Sigmoid colon (tissue), 4 donors: ENCODE data around the gene PTPN1.

ENCODE experiments used
- CTCF ChIP-seq, 4 experiments: fragments of 450-650 bp in 3 of 4; fragments of 200-600 bp in 1 of 4; IDR thresholded peaks; one replicate each; pipeline ENCODE4 v1.5.1; 2016 to 2019; ENCODE audit warnings: antibody characterized with exemption in 4 of 4, mild to moderate bottlenecking in 3 of 4, moderate library complexity in 2 of 4
- POLR2A ChIP-seq, 2 donors: fragments of 450-650 bp; IDR thresholded peaks; one replicate each; pipeline ENCODE4 v1.6.1; 2016; ENCODE audit warnings: antibody characterized with exemption in 2 of 2, mild to moderate bottlenecking in 2 of 2, moderate library complexity in 2 of 2
- POLR2AphosphoS5 ChIP-seq, 4 donors: sonication (generic); formaldehyde crosslinking; IDR thresholded peaks; one replicate each; pipeline ENCODE4 v1.6.1; 2017; ENCODE audit warnings: antibody characterized with exemption in 4 of 4

GRCh38 chr20:50471231-50471630 lies 39.0 kb upstream of the PTPN1 start:
- TF ChIP-seq CTCF (IDR thresholded peaks at IDR 0.05) = no peak
- TF ChIP-seq POLR2A (IDR thresholded peaks at IDR 0.05) = no peak
- TF ChIP-seq POLR2AphosphoS5 (IDR thresholded peaks at IDR 0.05) = no peak
